Fibroblast of lung (primary cell): ENCODE data around the gene UBAC1. TPM values are rescaled to one million over a fixed set of nuclear protein-coding genes. Genes with fewer than 3 reads are reported as not detected.

ENCODE experiments used
- DNase-seq, 2 donors: peaks; one replicate each; pipeline versions ENCODE4 v3.0.0 to v3.0.0-alpha.2; 2010; ENCODE audit warnings: low read depth in 2 of 2
- H2AFZ ChIP-seq: 2 replicates; pipeline ENCODE4 v1.5.1; 2012; ENCODE audit warnings: low read length, control low read depth, inconsistent platforms
- H3K27ac ChIP-seq: 2 replicates; pipeline ENCODE4 v1.5.1; 2011; ENCODE audit warnings: low read length, control low read depth; ENCODE audit not compliant: insufficient read depth
- H3K27me3 ChIP-seq: 2 replicates; pipeline ENCODE4 v1.5.1; 2011; ENCODE audit warnings: mild to moderate bottlenecking, low read length; ENCODE audit not compliant: control insufficient read depth, insufficient read depth
- H3K36me3 ChIP-seq: 2 replicates; pipeline ENCODE4 v1.5.1; 2011; ENCODE audit warnings: low read length; ENCODE audit not compliant: control insufficient read depth, insufficient read depth
- H3K4me1 ChIP-seq: 2 replicates; pipeline ENCODE4 v1.5.1; 2011; ENCODE audit warnings: low read length; ENCODE audit not compliant: control insufficient read depth, insufficient read depth; ENCODE audit errors: extremely low read depth
- H3K4me2 ChIP-seq: 2 replicates; pipeline ENCODE4 v1.5.1; 2011; ENCODE audit warnings: low read length, control low read depth; ENCODE audit not compliant: insufficient read depth; ENCODE audit errors: extremely low read depth
- H3K4me3 ChIP-seq, 4 experiments: fragments of 200-600 bp in 1 of 4; sonication (generic) in 1 of 4; replicated peaks in 1 of 4; 2 replicates each; pipeline ENCODE4 v1.5.1; 2011 to 2016; ENCODE audit warnings: low read length in 4 of 4, low read depth in 3 of 4, mild to moderate bottlenecking in 3 of 4, control low read depth in 2 of 4, inconsistent platforms in 1 of 4, mixed read lengths in 1 of 4; ENCODE audit not compliant: insufficient read depth in 1 of 4; ENCODE audit errors: control extremely low read depth in 1 of 4
- H3K79me2 ChIP-seq: 2 replicates; pipeline ENCODE4 v1.5.1; 2012; ENCODE audit warnings: mild to moderate bottlenecking, low read length, inconsistent platforms; ENCODE audit not compliant: control insufficient read depth, insufficient read depth
- H3K9ac ChIP-seq: 2 replicates; pipeline ENCODE4 v1.5.1; 2011; ENCODE audit warnings: mild to moderate bottlenecking, low read length, control low read depth; ENCODE audit not compliant: insufficient read depth
- H3K9me3 ChIP-seq: 2 replicates; pipeline ENCODE4 v1.5.1; 2012; ENCODE audit warnings: low read depth, low read length; ENCODE audit not compliant: control insufficient read depth, insufficient read depth
- H4K20me1 ChIP-seq: 2 replicates; pipeline ENCODE4 v1.5.1; 2011; ENCODE audit warnings: low read length; ENCODE audit not compliant: control insufficient read depth, insufficient read depth; ENCODE audit errors: extremely low read depth
- EZH2 ChIP-seq: IDR thresholded peaks from 2 replicates; pipeline ENCODE4 v1.5.1; 2012; ENCODE audit warnings: low read length, control low read depth, mild to moderate bottlenecking; ENCODE audit errors: missing control alignments
- polyA plus RNA-seq, 2 donors: library from polyadenylated mRNA; depleted of rRNA in 1 of 2; stranded (reverse) in 1 of 2; unstranded in 1 of 2; fragments of >200 nt; gene quantifications; 2 replicates each; pipeline ENCODE4 v1.2.1, GENCODE V29; 2011 to 2012; ENCODE audit warnings: missing spikeins in 1 of 2
- total RNA-seq: library from RNA; depleted of rRNA; stranded (reverse); fragments of >200 nt; gene quantifications from 2 replicates; pipeline ENCODE4 v1.2.1, GENCODE V29; 2014
- TF ChIP-seq, protein P1 (sequence below), 2 donors: IDR thresholded peaks in 1 of 2; conservative IDR thresholded peaks in 1 of 2; 1 replicate in 1 of 2; 2 replicates in 1 of 2; pipeline ENCODE4 v1.5.1; 2011 to 2012; ENCODE audit warnings: low read length in 2 of 2, control low read depth in 1 of 2, inconsistent platforms in 1 of 2, low read depth in 1 of 2, mild to moderate bottlenecking in 1 of 2

Gene UBAC1
- total and polyA plus RNA-seq, 2 donors (not counting 1 experiment from before 2014, with no cell fraction given) = 26.8 to 30.6 TPM

DNA sequence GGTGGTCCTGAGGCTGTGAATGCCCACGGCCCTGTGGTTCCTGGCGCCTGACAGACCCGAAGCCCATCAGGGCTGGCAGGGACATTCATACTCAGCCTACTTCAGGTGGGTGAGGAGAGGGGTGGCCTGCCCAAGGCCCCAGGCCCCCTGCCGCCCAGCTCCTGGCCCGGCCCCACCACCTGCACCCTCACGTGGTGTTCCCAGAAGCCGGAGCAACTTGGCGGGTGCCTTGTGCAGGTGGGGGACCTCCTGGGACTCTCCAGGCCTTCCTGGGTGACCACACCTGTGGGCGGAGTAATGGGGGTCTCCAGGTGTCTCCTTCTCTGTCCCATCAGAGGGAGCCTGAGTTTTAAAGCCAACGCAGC, 36.8 kb upstream of the UBAC1 start:
- H3K79me2 ChIP-seq = no peaks in the 10 kb centered on the region
- H3K9me3 ChIP-seq = no peaks in the 10 kb centered on the region
- no peak overlapping the region for H2AFZ ChIP-seq
- no peaks in the 10 kb centered on the region for H4K20me1 ChIP-seq
- no peak for DNase-seq
- H3K4me1 ChIP-seq = peaks cover 4% of the 10 kb centered on the region
- TF ChIP-seq EZH2 = no peak
- TF ChIP-seq, protein P1, sequence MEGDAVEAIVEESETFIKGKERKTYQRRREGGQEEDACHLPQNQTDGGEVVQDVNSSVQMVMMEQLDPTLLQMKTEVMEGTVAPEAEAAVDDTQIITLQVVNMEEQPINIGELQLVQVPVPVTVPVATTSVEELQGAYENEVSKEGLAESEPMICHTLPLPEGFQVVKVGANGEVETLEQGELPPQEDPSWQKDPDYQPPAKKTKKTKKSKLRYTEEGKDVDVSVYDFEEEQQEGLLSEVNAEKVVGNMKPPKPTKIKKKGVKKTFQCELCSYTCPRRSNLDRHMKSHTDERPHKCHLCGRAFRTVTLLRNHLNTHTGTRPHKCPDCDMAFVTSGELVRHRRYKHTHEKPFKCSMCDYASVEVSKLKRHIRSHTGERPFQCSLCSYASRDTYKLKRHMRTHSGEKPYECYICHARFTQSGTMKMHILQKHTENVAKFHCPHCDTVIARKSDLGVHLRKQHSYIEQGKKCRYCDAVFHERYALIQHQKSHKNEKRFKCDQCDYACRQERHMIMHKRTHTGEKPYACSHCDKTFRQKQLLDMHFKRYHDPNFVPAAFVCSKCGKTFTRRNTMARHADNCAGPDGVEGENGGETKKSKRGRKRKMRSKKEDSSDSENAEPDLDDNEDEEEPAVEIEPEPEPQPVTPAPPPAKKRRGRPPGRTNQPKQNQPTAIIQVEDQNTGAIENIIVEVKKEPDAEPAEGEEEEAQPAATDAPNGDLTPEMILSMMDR (conservative IDR thresholded peaks at IDR 0.05 in 1 of 2, IDR thresholded peaks at IDR 0.05 in 1 of 2; ENCODE audit: low read depth in 1 of 2, low read length in 2 of 2) = no peak
- H3K9ac ChIP-seq = no peak overlapping the region
- no peaks in the 10 kb centered on the region for H3K27me3 ChIP-seq
- no peak overlapping the region for H3K4me3 ChIP-seq
- no peak overlapping the region for H3K4me2 ChIP-seq
- H3K27ac ChIP-seq = no peak overlapping the region
- H3K36me3 ChIP-seq = no peaks in the 10 kb centered on the region

DNA sequence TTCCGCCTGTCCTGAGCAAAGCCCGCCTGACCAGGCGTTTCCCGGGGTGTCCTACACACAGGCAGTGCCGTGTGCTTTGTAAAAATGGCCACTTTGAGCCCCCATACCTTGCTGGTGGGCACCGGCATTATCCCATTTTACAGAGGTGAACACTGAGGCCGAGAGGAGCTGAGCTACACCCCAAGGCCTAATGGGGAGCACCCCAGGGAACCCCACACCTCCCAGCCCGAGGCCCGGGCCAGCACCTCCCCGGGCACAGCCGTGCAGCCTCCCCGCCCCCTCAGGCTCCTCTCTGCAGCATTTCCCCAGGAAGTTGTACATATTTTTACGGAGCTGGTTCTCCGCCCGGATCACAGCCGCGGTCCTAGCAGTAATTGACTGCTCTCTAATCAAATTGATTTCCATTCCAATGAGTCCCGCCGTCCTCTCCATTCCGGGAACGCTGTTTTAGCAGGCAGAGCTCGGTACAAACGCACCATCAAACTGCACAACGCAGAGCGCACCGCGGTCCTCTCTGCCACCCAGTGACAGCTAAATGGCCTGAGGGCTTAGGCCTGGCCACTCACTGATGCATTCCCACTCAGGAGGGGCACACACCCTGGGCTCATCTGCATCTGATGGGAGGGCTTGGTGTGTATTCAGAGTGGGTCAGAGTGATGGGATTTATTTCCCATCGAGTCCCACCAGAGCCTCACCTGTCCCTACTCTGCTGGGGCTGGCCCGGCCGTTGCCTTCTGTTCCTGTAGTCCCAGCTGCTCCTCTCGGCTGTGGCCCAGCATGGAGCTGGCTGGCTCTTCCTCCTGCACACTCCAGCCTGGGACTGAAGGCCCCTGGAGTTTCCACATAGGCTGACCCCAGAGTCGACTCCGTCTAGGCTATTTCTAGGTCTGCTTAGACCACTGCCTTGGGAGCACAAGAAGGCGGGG, 36.2 kb upstream of the UBAC1 start:
- Histone ChIP-seq H2AFZ (no peak overlapping the region), H3K4me1 (peaks cover 7% of the 10 kb centered on the region), H3K79me2 (no peaks in the 10 kb centered on the region), H4K20me1 (no peaks in the 10 kb centered on the region), H3K9me3 (no peaks in the 10 kb centered on the region), H3K9ac (no peak overlapping the region), H3K27ac (no peak overlapping the region), H3K4me2 (no peak overlapping the region), H3K27me3 (no peaks in the 10 kb centered on the region), H3K4me3 (no peak overlapping the region), H3K36me3 (no peaks in the 10 kb centered on the region)
- TF ChIP-seq, protein P1 (conservative IDR thresholded peaks at IDR 0.05 in 1 of 2, IDR thresholded peaks at IDR 0.05 in 1 of 2; ENCODE audit: low read depth in 1 of 2, low read length in 2 of 2) = no peak
- no peak for TF ChIP-seq EZH2
- DNase-seq = no peak

DNA sequence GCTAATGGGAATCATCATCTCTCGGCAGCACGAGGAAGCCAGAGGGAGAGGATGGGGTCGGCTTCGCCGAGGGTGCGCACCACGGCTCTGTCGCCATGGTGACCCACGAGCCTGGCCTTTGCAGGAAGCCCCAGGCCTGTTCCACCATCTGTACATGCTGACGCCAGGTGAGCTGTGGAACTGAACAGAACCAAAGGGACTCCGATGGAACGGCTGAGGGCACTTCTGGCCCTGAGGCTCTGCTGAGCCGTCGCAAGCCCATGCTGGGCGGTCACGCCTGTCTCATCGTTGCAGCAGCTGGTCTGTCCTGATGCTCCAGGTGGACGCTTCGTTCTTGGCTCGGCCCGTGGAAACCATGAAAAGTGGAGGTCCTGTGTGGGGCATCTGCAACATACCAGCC, 34.6 kb upstream of the UBAC1 start:
- no peak overlapping the region for H3K27ac ChIP-seq
- no peaks in the 10 kb centered on the region for H3K27me3 ChIP-seq
- H3K4me2 ChIP-seq = no peak overlapping the region
- H3K4me1 ChIP-seq = peaks cover 9% of the 10 kb centered on the region
- no peak for DNase-seq
- no peaks in the 10 kb centered on the region for H4K20me1 ChIP-seq
- H3K9ac ChIP-seq = no peak overlapping the region
- H3K4me3 ChIP-seq = no peak overlapping the region
- no peaks in the 10 kb centered on the region for H3K9me3 ChIP-seq
- H3K79me2 ChIP-seq = no peaks in the 10 kb centered on the region
- H3K36me3 ChIP-seq = no peaks in the 10 kb centered on the region
- TF ChIP-seq, protein P1 (conservative IDR thresholded peaks at IDR 0.05 in 1 of 2, IDR thresholded peaks at IDR 0.05 in 1 of 2; ENCODE audit: low read depth in 1 of 2, low read length in 2 of 2) = no peak
- no peak for TF ChIP-seq EZH2
- no peak overlapping the region for H2AFZ ChIP-seq
